Posterior cingulate gyrus (tissue), 11 donors: ENCODE measurements around the gene BSPRY.
"Not testable (repeated sequence)": the region's sequence is repeated elsewhere in the genome, so short reads cannot be mapped to it uniquely, and the experiment has no call there.

Experiments
- DNase-seq, 10 donors: peaks; one replicate each; pipeline versions ENCODE4 v3.0.0 to v3.0.0-alpha.2; 2020 to 2021; ENCODE audit warnings: mixed read lengths in 3 of 10
- intact Hi-C: fragments of 100-400 bp; cut with DNase I; formaldehyde crosslinking; loops from one replicate; pipeline ENCODE4 v1.15.1; 2023

BSPRY gene

GRCh38 chr9:113340011-113340699, 9.2 kb upstream of the BSPRY start, which contains the start of gene WDR31:
Gene WDR31 (minus strand): TSS chr9:113340275. CDS start chr9:113332022, 8,253 bp downstream.
- intact Hi-C loops, result loop anchor here (1.0 to 5.0 kb wide), 3 partner anchors 37 to 70 kb away; partner anchors contain the start of genes ALAD, C9orf43, HDHD3 and POLE3
- peak; percentile 83 to 98 (median 89) for DNase-seq

GRCh38 chr9:113341712-113342410, 7.5 kb upstream of the BSPRY start:
- intact Hi-C loops, result loop anchor here (2.0 to 5.0 kb wide), 2 partner anchors 35 to 59 kb away; partner anchors contain the start of genes ALAD and HDHD3
- no peak for DNase-seq

DNA sequence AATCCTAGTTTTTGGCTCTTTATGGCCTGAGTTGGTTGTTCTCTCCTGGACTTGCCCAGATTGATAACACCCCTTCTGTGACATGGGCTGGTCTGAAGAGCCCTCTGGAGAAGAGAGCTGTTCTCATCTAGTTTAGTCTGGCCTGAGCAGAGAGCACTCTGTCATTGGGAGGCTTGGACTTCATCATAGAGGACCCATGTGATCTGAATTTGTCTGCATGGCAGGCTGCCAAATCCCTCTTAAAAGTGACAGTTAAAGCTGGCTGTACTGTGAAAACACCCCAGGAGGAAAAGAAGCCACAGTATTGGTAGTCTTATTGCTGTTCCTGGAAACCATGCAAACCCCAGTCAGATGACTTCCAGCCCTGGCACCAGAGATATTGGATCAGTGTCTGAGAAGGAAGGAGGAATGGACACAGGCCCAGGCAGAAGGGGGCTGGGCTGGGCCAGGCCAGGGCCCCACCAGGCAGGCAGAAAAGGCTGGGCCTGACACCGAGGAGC, 5.6 kb upstream of the BSPRY start:
- DNase-seq, result peak; percentile 58 to 95 (median 77)
- intact Hi-C loops, result loop anchor here (5.0 kb wide), 1 partner anchor 34 kb away; the partner anchor contains the start of gene HDHD3

DNA sequence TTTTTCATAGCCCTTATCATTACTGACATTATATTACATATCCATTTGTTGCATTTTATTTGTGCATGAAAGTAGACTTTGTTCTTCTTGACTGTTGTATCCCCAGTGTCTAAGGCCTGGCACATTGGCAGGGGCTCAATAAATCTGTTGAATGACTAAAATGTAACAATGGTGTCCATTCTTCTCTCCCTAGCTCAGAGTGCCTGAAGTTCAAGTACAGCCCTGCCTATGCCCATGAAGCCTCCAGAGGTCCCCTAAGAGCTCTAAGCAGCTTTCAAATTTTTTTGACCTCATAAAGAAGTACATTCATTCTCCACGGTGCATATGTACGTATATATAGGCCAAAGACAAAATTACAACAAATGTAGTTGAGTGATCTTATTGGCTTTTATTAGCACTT, 4.2 kb upstream of the BSPRY start:
- DNase-seq, result peak in 1 of 10 donors; percentile 37
- intact Hi-C loops, result no loop called here

GRCh38 chr9:113345671-113346070, 3.7 kb upstream of the BSPRY start:
- DNase-seq, result no peak
- intact Hi-C loops, result no loop called here

DNA sequence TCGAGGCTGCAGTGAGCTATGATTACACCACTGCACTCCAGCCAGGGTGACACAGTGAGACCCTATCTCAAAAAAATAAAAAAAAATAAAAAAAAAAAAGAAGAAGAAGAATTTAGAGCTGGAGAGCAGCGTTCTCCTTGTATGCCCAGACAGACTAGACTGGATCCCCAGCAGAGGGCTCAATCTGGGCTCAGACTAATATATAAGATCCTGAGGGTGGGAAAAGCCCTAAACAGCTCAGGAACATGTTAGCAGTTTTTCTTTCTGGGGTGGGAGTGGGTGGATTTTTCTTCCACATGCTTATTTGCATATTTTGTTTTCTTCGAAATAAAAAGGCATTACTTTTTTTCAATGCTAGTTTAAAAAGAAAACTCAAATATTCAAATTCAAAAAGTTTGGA, 904 bp upstream of the BSPRY start:
- no peak for DNase-seq
- intact Hi-C loops, result no loop called here

DNA sequence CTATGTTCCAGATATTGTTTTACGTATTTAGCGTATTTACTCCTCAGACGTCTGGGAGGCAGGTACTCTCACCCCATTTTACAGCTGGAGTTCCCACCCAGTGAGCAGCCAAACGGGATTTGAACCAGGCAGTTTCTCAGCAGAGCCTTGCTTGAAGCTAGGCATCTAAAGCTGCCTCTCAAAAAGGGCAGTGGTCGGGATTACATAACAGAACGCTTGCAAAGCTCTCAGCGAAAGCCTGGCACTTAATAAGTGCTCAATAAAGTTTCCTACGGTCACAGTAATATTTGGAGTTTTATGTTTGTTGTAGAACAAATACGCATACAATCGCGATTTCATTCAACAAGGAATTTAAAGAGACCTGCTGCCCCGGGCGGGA, 286 bp upstream of the BSPRY start:
- intact Hi-C loops, result no loop called here

GRCh38 chr9:113350107-113350661, 843 bp downstream of the BSPRY start:
- intact Hi-C loops, result no loop called here
- DNase-seq, result no peak

More for the DNA sequence above, 286 bp upstream of the BSPRY start:
- no peak for DNase-seq

DNA sequence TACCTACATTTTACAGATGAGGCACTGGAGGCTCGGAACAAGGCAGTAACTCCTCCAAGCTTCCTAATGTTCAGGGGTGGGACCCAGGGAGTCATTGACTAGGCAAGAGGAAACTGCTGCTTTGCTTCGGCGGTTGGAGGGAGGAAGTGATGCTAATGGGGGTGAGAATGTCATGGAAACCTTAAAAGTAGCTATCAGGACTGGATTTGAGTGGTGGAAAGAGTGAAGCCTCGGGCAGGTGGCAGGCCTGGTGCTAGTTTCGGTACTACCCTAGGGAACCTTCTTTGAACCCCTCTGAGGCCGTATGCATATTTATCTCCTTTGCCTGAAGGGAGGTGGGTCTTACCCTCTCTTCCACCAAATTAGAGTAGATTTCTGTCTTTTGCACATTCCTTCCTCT, 1.6 kb downstream of the BSPRY start:
- intact Hi-C loops, result no loop called here
- no peak for DNase-seq

- no peak for DNase-seq
- intact Hi-C loops, result no loop called here
These were observed 2.7 kb downstream of the BSPRY start for GRCh38 chr9:113352006-113352405.

GRCh38 chr9:113352411-113352810, 3.1 kb downstream of the BSPRY start:
- DNase-seq, result no peak
- intact Hi-C loops, result no loop called here

DNA sequence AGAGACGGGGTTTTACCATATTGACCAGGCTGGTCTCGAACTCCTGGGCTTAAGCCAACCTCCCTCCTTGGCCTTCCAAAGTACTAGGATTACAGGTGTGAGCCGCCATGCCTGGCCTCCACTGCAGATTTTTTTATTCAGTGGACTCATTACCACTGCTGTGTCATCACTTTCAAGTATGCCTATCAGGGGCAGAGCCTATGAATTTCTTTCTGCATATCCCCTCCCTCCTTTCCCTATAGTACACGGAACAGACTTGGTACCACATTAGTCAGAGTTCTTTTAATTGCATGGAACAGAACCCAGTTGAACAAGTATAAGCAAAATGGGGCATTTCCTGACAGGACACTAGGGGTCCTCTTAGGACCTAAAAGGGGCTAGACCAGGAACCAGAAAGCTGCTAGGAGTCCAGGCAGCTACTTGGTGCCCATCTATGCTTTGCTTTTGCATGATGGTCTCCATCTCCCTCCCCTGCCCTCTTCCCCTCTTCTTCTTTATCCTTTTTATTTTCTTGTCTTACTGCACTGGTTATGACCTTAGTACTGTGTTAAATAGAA, 5.8 kb downstream of the BSPRY start:
- DNase-seq, result no peak
- intact Hi-C loops, result no loop called here

DNA sequence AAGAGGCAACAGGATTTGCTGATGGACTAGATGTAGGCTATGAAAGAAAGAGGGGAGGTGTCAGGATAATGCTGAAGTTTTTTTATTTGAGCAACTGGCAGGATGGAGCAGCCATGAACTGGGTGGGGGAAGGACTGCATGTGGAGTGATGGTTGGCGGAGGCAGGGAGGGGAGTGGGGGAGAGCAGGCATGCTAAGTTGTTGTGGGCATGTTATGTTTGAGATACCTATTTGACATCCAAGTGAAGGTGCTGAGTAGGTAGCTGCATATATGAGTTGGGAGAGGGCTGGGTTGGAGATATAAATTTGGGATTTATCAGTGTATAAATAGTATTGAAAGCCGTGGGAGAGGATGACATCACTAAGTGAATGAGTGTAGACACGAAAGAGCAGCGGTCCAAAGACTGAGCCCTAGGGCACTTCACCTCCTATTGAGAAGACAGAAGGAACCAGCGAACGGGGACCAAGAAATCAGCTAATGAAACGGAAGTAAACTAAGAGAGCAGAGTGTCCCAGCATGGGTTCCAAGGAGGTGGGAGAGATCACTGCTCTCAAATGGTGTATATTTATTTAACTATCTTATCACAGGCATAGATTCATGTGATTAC, 7.4 kb downstream of the BSPRY start:
- DNase-seq, result no peak
- intact Hi-C loops, result no loop called here

- intact Hi-C loops, result no loop called here
- no peak for DNase-seq
These were observed 10.0 kb downstream of the BSPRY start for GRCh38 chr9:113359385-113359784.

- no peak for DNase-seq
- intact Hi-C loops, result no loop called here
These were observed 11.0 kb downstream of the BSPRY start for GRCh38 chr9:113360242-113360842.

DNA sequence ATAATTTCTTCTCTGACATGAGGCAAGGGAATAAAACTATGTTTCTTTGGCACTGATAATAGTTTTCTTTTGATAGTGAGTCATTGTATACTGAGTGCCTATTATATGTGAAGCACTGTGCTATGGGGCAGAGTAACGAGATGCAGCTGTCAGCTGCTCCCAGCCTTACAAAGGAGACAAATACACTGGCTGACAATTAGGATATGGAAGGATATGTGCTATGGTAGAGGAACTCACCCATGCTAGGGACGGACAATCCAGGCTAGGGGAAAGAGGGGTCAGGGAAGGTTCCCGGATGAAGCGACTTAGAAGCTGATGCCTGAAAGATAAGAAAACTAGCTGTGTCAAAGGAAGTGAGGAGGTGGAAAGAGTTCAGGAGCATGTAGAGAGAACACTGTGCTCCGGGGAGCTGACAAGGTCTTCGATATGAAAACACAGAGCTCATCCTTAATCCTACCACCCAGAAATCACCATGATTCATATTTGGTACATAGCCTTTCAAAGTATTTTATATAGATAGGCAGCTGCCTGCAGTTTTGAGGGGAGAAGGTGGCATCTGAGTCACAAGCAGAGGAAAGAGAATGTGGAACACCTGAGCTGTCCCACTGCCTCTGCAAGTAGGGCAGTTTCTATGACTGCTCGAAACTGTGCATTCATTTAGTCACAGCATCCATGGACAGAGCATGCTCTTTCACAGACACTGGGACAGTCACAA, 12.1 kb downstream of the BSPRY start:
- DNase-seq, result peak in 1 of 10 donors; percentile 88

GRCh38 chr9:113363336-113363735, 14.0 kb downstream of the BSPRY start:
- intact Hi-C loops, result no loop called here

More for the DNA sequence above, 12.1 kb downstream of the BSPRY start:
- intact Hi-C loops, result no loop called here

DNA sequence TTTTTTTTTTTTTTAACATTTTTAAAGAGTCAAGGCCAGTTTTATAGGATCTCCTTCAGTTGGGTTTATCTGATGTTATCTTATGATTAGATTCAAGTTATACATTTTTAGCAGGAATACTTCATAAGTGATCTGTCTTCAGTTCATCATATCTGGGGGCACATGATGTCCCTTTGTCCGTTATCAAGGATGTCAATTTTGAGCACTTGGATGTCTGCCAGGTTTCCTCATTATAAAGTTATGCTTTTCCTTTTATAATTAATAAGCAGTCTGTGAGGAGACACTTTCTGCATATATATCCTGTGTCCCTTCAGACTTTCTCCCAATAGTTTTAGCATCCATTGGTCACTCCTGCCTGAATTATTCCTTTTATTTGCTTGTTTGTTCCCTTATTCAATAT, 15.6 kb downstream of the BSPRY start:
- intact Hi-C loops, result no loop called here
- DNase-seq, result no peak

More at GRCh38 chr9:113363336-113363735, 14.0 kb downstream of the BSPRY start:
- DNase-seq, result no peak

DNA sequence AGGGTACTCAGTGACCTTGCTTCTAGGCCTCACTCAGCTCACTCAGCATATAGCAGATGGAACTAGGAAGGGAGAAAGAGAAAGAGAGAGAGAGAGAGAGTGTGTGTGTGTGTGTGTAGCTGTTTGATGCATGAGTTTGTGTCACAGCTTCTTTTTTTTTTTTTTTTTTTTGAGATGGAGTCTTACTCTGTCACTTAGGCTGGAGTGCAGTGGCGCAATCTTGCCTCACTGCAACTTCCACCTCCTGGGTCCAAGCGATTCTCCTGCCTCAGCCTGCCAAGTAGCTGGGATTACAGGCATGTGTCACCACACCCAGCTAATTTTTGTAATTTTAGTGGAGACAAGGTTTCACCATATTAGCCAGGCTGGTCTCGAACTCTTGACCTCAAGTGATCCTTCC, 16.3 kb downstream of the BSPRY start:
- DNase-seq, intact Hi-C loops: not testable (repeated sequence)
